NK-92 (cell line): ENCODE data around the gene SESN2.
A peak's percentile ranks its signal among the peaks of the same experiment; 100 is the strongest.

Experiments used
- DNase-seq: peaks from one replicate; lab custom pipeline; 2025; ENCODE audit not compliant: unreplicated experiment; lab: John Stamatoyannopoulos, UW

SESN2 gene

GRCh38 chr1:28259252-28259933 lies at the start of gene SESN2:
TSS of gene SESN2 (plus strand) at chr1:28259518. CDS start at chr1:28259848, 330 bp downstream.
- peak; percentile 63 for DNase-seq

- no peak for DNase-seq
Observed at GRCh38 chr1:28209700-28210099, 49.6 kb upstream of the SESN2 start.

- DNase-seq: no peak
Observed at GRCh38 chr1:28213315-28213714, 46.0 kb upstream of the SESN2 start.

GRCh38 chr1:28229089-28229488 lies 30.2 kb upstream of the SESN2 start:
- no peak for DNase-seq

GRCh38 chr1:28229996-28230395 lies 29.3 kb upstream of the SESN2 start:
- no peak for DNase-seq

- peak; percentile 61 for DNase-seq
Observed at GRCh38 chr1:28232558-28233263, 26.6 kb upstream of the SESN2 start, which contains the start of gene DNAJC8. TSS of gene DNAJC8 (minus strand) at chr1:28233029. CDS start at chr1:28232998, 31 bp downstream.

- DNase-seq: no peak
Observed at GRCh38 chr1:28233264-28233606, 26.1 kb upstream of the SESN2 start.

- DNase-seq: peak; percentile 55
Observed at GRCh38 chr1:28235755-28236655, 23.3 kb upstream of the SESN2 start, which contains the start of gene ATP5IF1. TSS of gene ATP5IF1 (plus strand) at chr1:28236124. CDS start at chr1:28236184, 60 bp downstream.

GRCh38 chr1:28236656-28237322 lies 22.5 kb upstream of the SESN2 start:
- no peak for DNase-seq

- DNase-seq: no peak
Observed at GRCh38 chr1:28239004-28239403, 20.3 kb upstream of the SESN2 start.

- DNase-seq: no peak
Observed at GRCh38 chr1:28240024-28240423, 19.3 kb upstream of the SESN2 start.

GRCh38 chr1:28241638-28242241 lies 17.6 kb upstream of the SESN2 start:
- DNase-seq: no peak

GRCh38 chr1:28243685-28244311 lies 15.5 kb upstream of the SESN2 start:
- no peak for DNase-seq

GRCh38 chr1:28244549-28245251 lies 14.6 kb upstream of the SESN2 start:
- DNase-seq: no peak

GRCh38 chr1:28246427-28246832 lies 12.9 kb upstream of the SESN2 start:
- no peak for DNase-seq

- no peak for DNase-seq
Observed at GRCh38 chr1:28247612-28248272, 11.6 kb upstream of the SESN2 start.

GRCh38 chr1:28248273-28249012 lies 10.9 kb upstream of the SESN2 start:
- peak; percentile 37 for DNase-seq
